HCT116 (cell line): ENCODE measurements around the gene ANKRD29. TPM values are rescaled to one million over a fixed set of nuclear protein-coding genes. Genes with fewer than 3 reads are reported as not detected.

Source experiments
- ATAC-seq: fragments of 200-7000 bp; cut with Tn5 transposase; 2 replicates; pipeline ENCODE4 v1.9.1; 2020; ENCODE audit warnings: mild to moderate bottlenecking, moderate library complexity
- BruUV-seq: library from RNA; stranded (reverse); fragments of 400-500 nt; replicated peaks from 2 replicates; lab custom pipeline; 2021; lab: Mats Ljungman, UMichigan
- CTCF ChIA-PET: fragments of 300-600 bp; sonication (Branson Sonifier 250); formaldehyde crosslinking; loops from one replicate; lab custom pipeline; 2021; ENCODE audit warnings: antibody characterized with exemption; lab: Charles Lee
- POLR2A ChIA-PET: fragments of 300-600, 350-600 bp; sonication (Branson Sonifier 250); formaldehyde crosslinking; loops from one replicate; lab custom pipeline; 2021; ENCODE audit warnings: antibody characterized with exemption; lab: Charles Lee
- RAD21 ChIA-PET, 2 experiments: fragments of 300-600 bp; sonication (Branson Sonifier 250); formaldehyde crosslinking; loops; one replicate each; lab custom pipeline; 2023; ENCODE audit warnings: low total read pairs in 2 of 2; ENCODE audit not compliant: uncharacterized antibody in 2 of 2, unreplicated experiment in 2 of 2, low non-redundant PET in 1 of 2; lab: Charles Lee
- DNase-seq: peaks from one replicate; pipeline ENCODE4 v3.0.0-alpha.2; 2010; ENCODE audit warnings: low read depth, low spot score
- H2AFZ ChIP-seq: fragments of 200-600 bp; shearing (Covaris generic), sonication (generic); 2 replicates; pipeline ENCODE4 v1.6.1; 2017; ENCODE audit warnings: low read depth, mixed run types, mixed read lengths, antibody characterized with exemption, low read length; ENCODE audit not compliant: poor library complexity, severe bottlenecking
- H3K27ac ChIP-seq: 2 replicates; pipeline ENCODE4 v1.5.1; 2012; ENCODE audit warnings: low read depth, low read length
- H3K27me3 ChIP-seq: fragments of 200-600 bp; sonication (generic); 2 replicates; pipeline ENCODE4 v1.6.1; 2016; ENCODE audit warnings: mixed run types, low read length, mixed read lengths; ENCODE audit not compliant: insufficient read depth
- H3K36me3 ChIP-seq, 2 experiments: fragments of 200-500 bp in 1 of 2; fragments of 200-600 bp in 1 of 2; sonication (Bioruptor generic) in 1 of 2; sonication (generic) in 1 of 2; 2 replicates each; pipeline versions ENCODE4 v1.5.1 to v1.6.1; 2014 to 2016; ENCODE audit warnings: low read length in 2 of 2, inconsistent platforms in 1 of 2, mixed read lengths in 1 of 2, mixed run types in 1 of 2; ENCODE audit not compliant: insufficient read depth in 2 of 2, control insufficient read depth in 1 of 2
- H3K4me1 ChIP-seq, 2 experiments: fragments of 200-600 bp in 1 of 2; sonication (generic) in 1 of 2; 2 replicates each; pipeline versions ENCODE4 v1.5.1 to v1.6.1; 2012 to 2017; ENCODE audit warnings: low read length in 2 of 2, inconsistent platforms in 1 of 2, mild to moderate bottlenecking in 1 of 2, mixed read lengths in 1 of 2, mixed run types in 1 of 2, moderate library complexity in 1 of 2; ENCODE audit not compliant: insufficient read depth in 2 of 2, control insufficient read depth in 1 of 2
- H3K4me2 ChIP-seq: fragments of 200-600 bp; sonication (generic); 2 replicates; pipeline ENCODE4 v1.6.1; 2017; ENCODE audit warnings: mixed run types, low read length, mixed read lengths
- H3K4me3 ChIP-seq, 2 experiments: fragments of 200-600 bp in 1 of 2; sonication (generic) in 1 of 2; replicated peaks in 1 of 2; 2 replicates each; pipeline ENCODE4 v1.5.1; 2011 to 2016; ENCODE audit warnings: low read length in 2 of 2, control low read depth in 1 of 2, low read depth in 1 of 2, mild to moderate bottlenecking in 1 of 2, mixed read lengths in 1 of 2, mixed run types in 1 of 2
- H3K79me2 ChIP-seq: fragments of 200-600 bp; sonication (generic); 2 replicates; pipeline ENCODE4 v1.6.1; 2017; ENCODE audit warnings: mild to moderate bottlenecking, mixed run types, low read length, moderate library complexity, mixed read lengths; ENCODE audit not compliant: insufficient read depth
- H3K9ac ChIP-seq: fragments of 200-600 bp; sonication (generic); 2 replicates; pipeline ENCODE4 v1.6.1; 2016; ENCODE audit warnings: low read length, mixed read lengths
- H3K9me2 ChIP-seq: fragments of 200-600 bp; sonication (generic), shearing (Covaris generic); 2 replicates; pipeline ENCODE4 v1.6.1; 2017; ENCODE audit warnings: mixed run types, mild to moderate bottlenecking, moderate library complexity; ENCODE audit not compliant: insufficient read depth
- H3K9me3 ChIP-seq, 2 experiments: fragments of 200-500 bp in 1 of 2; fragments of 200-600 bp in 1 of 2; sonication (Bioruptor generic) in 1 of 2; sonication (generic) in 1 of 2; 2 replicates each; pipeline ENCODE4 v1.6.1; 2014 to 2017; ENCODE audit warnings: low read length in 2 of 2, mixed read lengths in 2 of 2, inconsistent platforms in 1 of 2, low read depth in 1 of 2, mild to moderate bottlenecking in 1 of 2, mixed run types in 1 of 2, moderate library complexity in 1 of 2; ENCODE audit not compliant: control insufficient read depth in 1 of 2, insufficient read depth in 1 of 2
- H4K20me1 ChIP-seq: fragments of 200-600 bp; sonication (generic), shearing (Covaris generic); 2 replicates; pipeline ENCODE4 v1.6.1; 2017; ENCODE audit warnings: mixed run types, mild to moderate bottlenecking, moderate library complexity; ENCODE audit not compliant: insufficient read depth
- MAX ChIP-seq: IDR thresholded peaks from 2 replicates; pipeline ENCODE4 v1.6.1; 2012
- TCF7L2 ChIP-seq: IDR thresholded peaks from 2 replicates; pipeline ENCODE4 v1.7.0; 2011; ENCODE audit warnings: borderline replicate concordance, inconsistent platforms; ENCODE audit not compliant: insufficient read depth, insufficient read length; ENCODE audit errors: extremely low read depth
- intact Hi-C: fragments of 100-400 bp; cut with micrococcal nuclease; formaldehyde crosslinking; loops from 2 replicates; pipeline ENCODE4 v1.10.0; 2022
- total RNA-seq: library from RNA; stranded (reverse); gene quantifications from one replicate; pipeline ENCODE4 v1.2.1, GENCODE V29; 2021; ENCODE audit not compliant: unreplicated experiment
- TF ChIP-seq, protein P1 (sequence below): IDR thresholded peaks from 2 replicates; pipeline ENCODE4 v1.6.1; 2012; ENCODE audit warnings: low read depth
- TF ChIP-seq, protein P2 (sequence below): IDR thresholded peaks from 2 replicates; pipeline ENCODE4 v1.6.1; 2011; ENCODE audit warnings: mild to moderate bottlenecking, low read length, moderate library complexity; ENCODE audit not compliant: insufficient replicate concordance; ENCODE audit errors: extremely low read depth

Gene ANKRD29
- total RNA-seq, 1 experiment from 2014 or later = 8.8 TPM

DNA sequence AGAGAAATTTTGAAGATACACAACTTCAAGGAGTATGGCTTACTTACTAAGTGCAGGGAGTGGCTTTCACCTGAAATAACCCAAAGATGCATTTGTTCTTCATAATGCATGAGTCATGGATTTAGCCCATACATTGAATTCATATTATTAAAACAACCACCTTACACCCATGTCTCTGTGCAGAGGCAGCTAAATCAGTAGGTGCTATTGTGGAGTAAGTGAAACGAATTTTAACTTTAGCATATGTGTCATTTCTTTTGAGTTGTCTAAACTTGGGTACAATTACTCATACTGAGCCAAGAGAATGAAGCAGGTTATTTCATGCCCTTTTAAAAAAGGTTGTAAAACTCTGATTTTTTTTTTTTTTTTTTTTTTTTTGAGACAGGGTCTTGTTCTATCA, 11.0 kb upstream of the ANKRD29 start:
- Histone ChIP-seq H3K9ac (no peak overlapping the region), H3K4me2 (no peak overlapping the region), H3K27ac (no peak overlapping the region), H3K9me2 (no peaks in the 10 kb centered on the region), H3K4me3 (no peak overlapping the region), H3K9me3 (no peaks in the 10 kb centered on the region), H3K79me2 (no peaks in the 10 kb centered on the region), H3K36me3 (no peaks in the 10 kb centered on the region), H4K20me1 (no peaks in the 10 kb centered on the region), H3K4me1 (peaks cover 0 to 9% of the 10 kb centered on the region in 2 experiments; a peak in 1 of 4 replicates), H3K27me3 (no peaks in the 10 kb centered on the region), H2AFZ (no peak overlapping the region)
- ATAC-seq (no peak), DNase-seq (no peak)
- BruUV-seq = no TSS peak
- intact Hi-C loops = no loop called here
- TF ChIP-seq MAX = no peak
- TF ChIP-seq TCF7L2 = no peak
- TF ChIP-seq, protein P1, sequence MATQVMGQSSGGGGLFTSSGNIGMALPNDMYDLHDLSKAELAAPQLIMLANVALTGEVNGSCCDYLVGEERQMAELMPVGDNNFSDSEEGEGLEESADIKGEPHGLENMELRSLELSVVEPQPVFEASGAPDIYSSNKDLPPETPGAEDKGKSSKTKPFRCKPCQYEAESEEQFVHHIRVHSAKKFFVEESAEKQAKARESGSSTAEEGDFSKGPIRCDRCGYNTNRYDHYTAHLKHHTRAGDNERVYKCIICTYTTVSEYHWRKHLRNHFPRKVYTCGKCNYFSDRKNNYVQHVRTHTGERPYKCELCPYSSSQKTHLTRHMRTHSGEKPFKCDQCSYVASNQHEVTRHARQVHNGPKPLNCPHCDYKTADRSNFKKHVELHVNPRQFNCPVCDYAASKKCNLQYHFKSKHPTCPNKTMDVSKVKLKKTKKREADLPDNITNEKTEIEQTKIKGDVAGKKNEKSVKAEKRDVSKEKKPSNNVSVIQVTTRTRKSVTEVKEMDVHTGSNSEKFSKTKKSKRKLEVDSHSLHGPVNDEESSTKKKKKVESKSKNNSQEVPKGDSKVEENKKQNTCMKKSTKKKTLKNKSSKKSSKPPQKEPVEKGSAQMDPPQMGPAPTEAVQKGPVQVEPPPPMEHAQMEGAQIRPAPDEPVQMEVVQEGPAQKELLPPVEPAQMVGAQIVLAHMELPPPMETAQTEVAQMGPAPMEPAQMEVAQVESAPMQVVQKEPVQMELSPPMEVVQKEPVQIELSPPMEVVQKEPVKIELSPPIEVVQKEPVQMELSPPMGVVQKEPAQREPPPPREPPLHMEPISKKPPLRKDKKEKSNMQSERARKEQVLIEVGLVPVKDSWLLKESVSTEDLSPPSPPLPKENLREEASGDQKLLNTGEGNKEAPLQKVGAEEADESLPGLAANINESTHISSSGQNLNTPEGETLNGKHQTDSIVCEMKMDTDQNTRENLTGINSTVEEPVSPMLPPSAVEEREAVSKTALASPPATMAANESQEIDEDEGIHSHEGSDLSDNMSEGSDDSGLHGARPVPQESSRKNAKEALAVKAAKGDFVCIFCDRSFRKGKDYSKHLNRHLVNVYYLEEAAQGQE = no peak
- TF ChIP-seq, protein P2, sequence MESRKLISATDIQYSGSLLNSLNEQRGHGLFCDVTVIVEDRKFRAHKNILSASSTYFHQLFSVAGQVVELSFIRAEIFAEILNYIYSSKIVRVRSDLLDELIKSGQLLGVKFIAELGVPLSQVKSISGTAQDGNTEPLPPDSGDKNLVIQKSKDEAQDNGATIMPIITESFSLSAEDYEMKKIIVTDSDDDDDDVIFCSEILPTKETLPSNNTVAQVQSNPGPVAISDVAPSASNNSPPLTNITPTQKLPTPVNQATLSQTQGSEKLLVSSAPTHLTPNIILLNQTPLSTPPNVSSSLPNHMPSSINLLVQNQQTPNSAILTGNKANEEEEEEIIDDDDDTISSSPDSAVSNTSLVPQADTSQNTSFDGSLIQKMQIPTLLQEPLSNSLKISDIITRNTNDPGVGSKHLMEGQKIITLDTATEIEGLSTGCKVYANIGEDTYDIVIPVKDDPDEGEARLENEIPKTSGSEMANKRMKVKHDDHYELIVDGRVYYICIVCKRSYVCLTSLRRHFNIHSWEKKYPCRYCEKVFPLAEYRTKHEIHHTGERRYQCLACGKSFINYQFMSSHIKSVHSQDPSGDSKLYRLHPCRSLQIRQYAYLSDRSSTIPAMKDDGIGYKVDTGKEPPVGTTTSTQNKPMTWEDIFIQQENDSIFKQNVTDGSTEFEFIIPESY = no peak
- ChIA-PET POLR2A (no interaction called here), RAD21 (no interaction called here), CTCF (no interaction called here)
